Measurements from ENCODE around the gene TSSC4. TPM values are rescaled to one million over a fixed set of nuclear protein-coding genes. Genes with fewer than 3 reads are reported as not detected.

Gene TSSC4
- total RNA-seq, 4 donors from 2014 or later = 54.8 to 70.2 (median 66.3) TPM

GRCh38 chr11:2411446-2412305, 11.1 kb downstream of the TSSC4 start:
- no peak for ATAC-seq
- no peaks in the 10 kb centered on the region for H3K27me3 ChIP-seq
- H3K4me3 ChIP-seq = no peak overlapping the region
- H3K36me3 ChIP-seq = no peaks in the 10 kb centered on the region
- WGBS, 2 donors (ENCODE audit: low coverage in 1 of 2) = 67% methylated on average over 3 of the region's 30 CpGs; no CpG with 5 or more reads in 1 of the 2 donors
- H3K9me3 ChIP-seq = no peaks in the 10 kb centered on the region
- H3K4me1 ChIP-seq = no peaks in the 10 kb centered on the region
- TF ChIP-seq CTCF (IDR thresholded peaks at IDR 0.05) (no peak), EP300 (IDR thresholded peaks at IDR 0.05) (no peak), POLR2AphosphoS5 (IDR thresholded peaks at IDR 0.05) (no peak), POLR2A (IDR thresholded peaks at IDR 0.05) (no peak)
- H3K27ac ChIP-seq = no peak overlapping the region

DNA sequence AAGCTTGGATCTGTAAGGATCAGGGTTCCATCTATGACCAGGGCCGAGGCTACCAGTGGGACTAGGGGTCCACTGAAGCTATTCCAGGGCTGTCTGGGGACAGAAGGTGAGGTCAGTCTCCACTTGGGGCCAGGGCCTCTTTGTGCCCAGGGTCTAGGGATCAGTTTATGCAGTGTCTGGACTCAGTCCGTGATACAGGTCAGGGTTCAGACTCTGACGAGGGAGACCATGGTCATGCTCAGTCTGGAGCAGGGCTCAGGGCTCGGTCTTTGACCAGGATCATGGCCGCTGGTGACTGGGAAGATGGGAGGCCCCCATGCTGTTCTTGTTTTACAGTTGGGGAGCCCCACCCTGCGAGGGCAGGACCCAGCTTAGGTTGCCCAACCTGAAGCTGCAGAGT, 11.8 kb downstream of the TSSC4 start:
- no peak for TF ChIP-seq CTCF (IDR thresholded peaks at IDR 0.05)
- TF ChIP-seq POLR2A (IDR thresholded peaks at IDR 0.05) = no peak
- Histone ChIP-seq H3K9me3 (no peaks in the 10 kb centered on the region), H3K4me3 (no peak overlapping the region), H3K27me3 (no peaks in the 10 kb centered on the region), H3K27ac (no peak overlapping the region), H3K4me1 (no peaks in the 10 kb centered on the region), H3K36me3 (no peaks in the 10 kb centered on the region)
- WGBS, 2 donors (ENCODE audit: low coverage in 1 of 2) = no CpG with 5 or more reads among the region's 6 CpGs
- no peak for ATAC-seq

DNA sequence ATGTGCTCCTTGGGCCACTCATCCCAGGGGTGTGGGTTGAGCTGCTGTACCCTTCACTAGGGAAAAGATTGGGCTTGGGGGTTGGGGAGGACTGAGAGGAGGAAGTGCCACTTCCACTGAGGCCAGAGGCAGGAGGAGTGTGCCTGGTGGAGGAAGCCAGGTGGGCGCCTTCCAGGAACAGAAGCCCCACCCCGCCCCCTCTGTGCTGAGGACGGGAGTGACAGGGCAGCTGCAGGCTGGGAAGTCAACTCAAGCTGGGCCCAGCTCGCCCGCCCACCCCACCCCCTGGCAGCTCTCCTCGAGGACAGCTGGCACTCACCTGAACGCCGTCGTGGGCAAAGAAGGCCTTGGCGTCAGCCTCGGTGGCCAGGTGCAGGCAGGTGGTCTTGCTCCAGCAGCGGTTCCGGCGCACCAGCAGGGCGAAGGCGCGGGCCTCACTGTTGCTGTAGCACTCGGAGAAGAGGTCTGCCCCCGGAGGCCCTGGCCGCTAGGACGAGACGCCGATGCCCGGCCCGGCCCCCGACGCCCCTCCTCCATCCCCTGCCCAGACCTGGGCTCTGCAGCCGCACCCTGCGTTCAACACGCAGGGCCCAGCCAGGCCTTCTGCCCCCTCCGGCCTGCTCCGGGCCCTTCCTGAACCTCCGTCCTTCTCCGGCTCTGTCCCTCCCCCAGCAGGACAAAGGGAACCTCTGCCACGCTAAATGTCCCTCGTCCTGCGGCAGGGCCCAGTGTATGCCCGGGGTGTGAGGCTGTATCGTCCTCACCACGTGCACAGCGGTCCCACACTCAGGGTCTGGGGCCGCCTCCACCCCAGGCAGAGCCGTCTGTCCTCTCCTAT, 13.4 kb downstream of the TSSC4 start:
- TF ChIP-seq EP300 (IDR thresholded peaks at IDR 0.05) (no peak), POLR2A (IDR thresholded peaks at IDR 0.05) (no peak), CTCF (IDR thresholded peaks at IDR 0.05) (no peak), POLR2AphosphoS5 (IDR thresholded peaks at IDR 0.05) (no peak)
- H3K4me3 ChIP-seq = no peak overlapping the region
- no CpG with 5 or more reads among the region's 43 CpGs for WGBS, 2 donors (ENCODE audit: low coverage in 1 of 2)
- H3K9me3 ChIP-seq = no peaks in the 10 kb centered on the region
- H3K36me3 ChIP-seq = no peaks in the 10 kb centered on the region
- no peak for ATAC-seq
- no peaks in the 10 kb centered on the region for H3K27me3 ChIP-seq
- H3K4me1 ChIP-seq = no peaks in the 10 kb centered on the region
- no peak overlapping the region for H3K27ac ChIP-seq

- no peak for ATAC-seq
- Histone ChIP-seq H3K4me3 (no peak overlapping the region), H3K36me3 (no peaks in the 10 kb centered on the region), H3K27me3 (no peaks in the 10 kb centered on the region), H3K9me3 (no peaks in the 10 kb centered on the region), H3K27ac (no peak overlapping the region), H3K4me1 (peaks cover 0 to 5% (median 0%) of the 10 kb centered on the region in 3 donors)
- 85% methylated on average over 8 of the region's 35 CpGs; no CpG with 5 or more reads in 1 of the 2 donors for WGBS, 2 donors (ENCODE audit: low coverage in 1 of 2)
- TF ChIP-seq POLR2AphosphoS5 (IDR thresholded peaks at IDR 0.05) (no peak), EP300 (IDR thresholded peaks at IDR 0.05) (no peak), CTCF (IDR thresholded peaks at IDR 0.05) (no peak), POLR2A (IDR thresholded peaks at IDR 0.05) (no peak)
These were observed 14.1 kb downstream of the TSSC4 start for GRCh38 chr11:2414616-2415015.

Measured in gastroesophageal sphincter (tissue), 4 donors.